HepG2 (cell line): ENCODE data around the gene ARL8A. TPM values are rescaled to one million over a fixed set of nuclear protein-coding genes. Genes with fewer than 3 reads are reported as not detected.

Source experiments
- ARID3A ChIP-seq: IDR thresholded peaks from 2 replicates; pipeline ENCODE4 v1.6.1; 2012; ENCODE audit warnings: low read depth, low read length, improper control_type of control experiment
- HBP1 ChIP-seq: IDR thresholded peaks from 2 replicates; pipeline ENCODE4 v1.6.1; 2016; ENCODE audit warnings: low read depth, control low read depth
- HNRNPH1 ChIP-seq: fragments of 200-400 bp; formaldehyde crosslinking; optimal IDR thresholded peaks from 2 replicates; pipeline ENCODE3; 2017; ENCODE audit warnings: mild to moderate bottlenecking, low read depth, low read length
- KAT7 ChIP-seq: IDR thresholded peaks from 2 replicates; pipeline ENCODE4 v1.6.1; 2018; ENCODE audit warnings: borderline replicate concordance, missing compliant biosample characterization
- KLF13 ChIP-seq: sonication (generic); formaldehyde crosslinking; IDR thresholded peaks from 2 replicates; pipeline ENCODE4 v1.4.0; 2020; ENCODE audit warnings: mild to moderate bottlenecking, missing genetic modification reagents
- MAX ChIP-seq: IDR thresholded peaks from 2 replicates; pipeline ENCODE4 v1.6.1; 2012; ENCODE audit warnings: inconsistent platforms
- POLR2AphosphoS5 ChIP-seq: IDR thresholded peaks from 2 replicates; pipeline ENCODE4 v1.6.1; 2012; ENCODE audit warnings: low read depth, low read length
- RAD21 ChIP-seq: fragments of 450-650 bp; formaldehyde crosslinking; IDR thresholded peaks from 2 replicates; pipeline ENCODE4 v1.5.0; 2020; ENCODE audit warnings: mild to moderate bottlenecking
- RFX5 ChIP-seq: IDR thresholded peaks from 2 replicates; pipeline ENCODE4 v1.6.1; 2011; ENCODE audit warnings: low read depth, low read length, improper control_type of control experiment
- SMYD3 ChIP-seq: sonication (generic); formaldehyde crosslinking; IDR thresholded peaks from 2 replicates; pipeline ENCODE4 v1.8.1; 2023; ENCODE audit warnings: mild to moderate bottlenecking, missing genetic modification reagents
- SP5 ChIP-seq: IDR thresholded peaks from 2 replicates; pipeline ENCODE4 v1.6.1; 2016; ENCODE audit warnings: low read depth, borderline replicate concordance
- ZBTB14 ChIP-seq: sonication (generic); formaldehyde crosslinking; IDR thresholded peaks from 2 replicates; pipeline ENCODE4 v1.4.0; 2020; ENCODE audit warnings: missing genetic modification reagents
- ZFP36L2 ChIP-seq: sonication (generic); formaldehyde crosslinking; IDR thresholded peaks from 2 replicates; pipeline ENCODE4 v1.4.0; 2020; ENCODE audit warnings: missing genetic modification reagents
- ZKSCAN5 ChIP-seq: sonication (generic); formaldehyde crosslinking; IDR thresholded peaks from 2 replicates; pipeline ENCODE4 v1.5.1; 2020; ENCODE audit warnings: mild to moderate bottlenecking, missing genetic modification reagents
- ZNF17 ChIP-seq: sonication (generic); formaldehyde crosslinking; IDR thresholded peaks from 2 replicates; pipeline ENCODE4 v1.5.0; 2020; ENCODE audit warnings: mild to moderate bottlenecking, missing genetic modification reagents
- ZNF235 ChIP-seq: sonication (generic); formaldehyde crosslinking; IDR thresholded peaks from 2 replicates; pipeline ENCODE4 v1.8.1; 2023; ENCODE audit warnings: mild to moderate bottlenecking, missing genetic modification reagents, borderline replicate concordance
- ZNF275 ChIP-seq: sonication (generic); formaldehyde crosslinking; IDR thresholded peaks from 2 replicates; pipeline ENCODE4 v1.8.0; 2022; ENCODE audit warnings: missing genetic modification reagents, mild to moderate bottlenecking, inconsistent platforms, borderline replicate concordance
- ZNF512B ChIP-seq: sonication (generic); formaldehyde crosslinking; IDR thresholded peaks from 2 replicates; pipeline ENCODE4 v1.5.1; 2020; ENCODE audit warnings: missing genetic modification reagents, mild to moderate bottlenecking, borderline replicate concordance
- ZNF549 ChIP-seq: sonication (generic); formaldehyde crosslinking; IDR thresholded peaks from 2 replicates; pipeline ENCODE4 v1.5.0; 2020; ENCODE audit warnings: missing genetic modification reagents
- ZNF577 ChIP-seq: sonication (generic); formaldehyde crosslinking; IDR thresholded peaks from 2 replicates; pipeline ENCODE4 v1.4.0; 2020; ENCODE audit warnings: mild to moderate bottlenecking, low read depth, missing genetic modification reagents, borderline replicate concordance
- ZNF747 ChIP-seq: sonication (generic); formaldehyde crosslinking; IDR thresholded peaks from 2 replicates; pipeline ENCODE4 v1.8.1; 2023; ENCODE audit warnings: missing genetic modification reagents, mild to moderate bottlenecking, borderline replicate concordance
- ZNF749 ChIP-seq: sonication (generic); formaldehyde crosslinking; IDR thresholded peaks from 2 replicates; pipeline ENCODE4 v1.8.0; 2022; ENCODE audit warnings: mild to moderate bottlenecking, missing genetic modification reagents, moderate library complexity, borderline replicate concordance
- polyA plus RNA-seq, 8 experiments: library from polyadenylated mRNA; depleted of rRNA in 3 of 8; stranded (reverse) in 7 of 8; unstranded in 1 of 8; fragments of >200 nt; fragmentation: Illumina TruSeq in 4 of 8; extraction: Trizol in 4 of 8; gene quantifications; 2 replicates each; pipeline versions ENCODE4 v1.2.1 to v1.2.3, GENCODE V29; 2011 to 2016; ENCODE audit warnings: low read depth in 4 of 8, missing spikeins in 1 of 8, mixed read lengths in 1 of 8; ENCODE audit not compliant: insufficient read depth in 1 of 8
- total RNA-seq, 5 experiments: library from RNA; depleted of rRNA; stranded (reverse); fragments of >200 nt; fragmentation: Illumina TruSeq; extraction: Trizol; gene quantifications; 2 replicates each; pipeline ENCODE4 v1.2.3, GENCODE V29; 2016; ENCODE audit warnings: low read depth in 1 of 5

Gene ARL8A
- total and polyA plus RNA-seq, 2 of the 13 experiments (the other 11 are each of a cell fraction or from before 2014, with no cell fraction given), result 2.7 to 23.4 TPM

- TF ChIP-seq KAT7 (CRISPR knock-in tag) (no peak), ZNF747 (CRISPR knock-in tag) (0 out of 2 replicates have a peak, but pooled peaks have one; percentile 9), ZNF17 (CRISPR knock-in tag) (no peak), ZNF749 (no peak), MAX (no peak), ZNF235 (no peak), HNRNPH1 (no peak), ARID3A (no peak), ZNF275 (CRISPR knock-in tag) (0 out of 2 replicates have a peak, but pooled peaks have one; percentile 17), ZKSCAN5 (no peak), ZNF549 (CRISPR knock-in tag) (no peak), ZFP36L2 (CRISPR knock-in tag) (no peak), ZNF512B (CRISPR knock-in tag) (no peak), HBP1 (CRISPR knock-in tag) (no peak), ZNF577 (CRISPR knock-in tag) (no peak), RFX5 (no peak), RAD21 (CRISPR knock-in tag) (no peak), SP5 (CRISPR knock-in tag) (no peak), ZBTB14 (no peak), KLF13 (CRISPR knock-in tag) (no peak), SMYD3 (CRISPR knock-in tag) (no peak), POLR2AphosphoS5 (no peak)
- TF ChIP-seq, all 625 proteins: peak for 11
Observed at GRCh38 chr1:202086579-202087350, 57.8 kb downstream of the ARL8A start (continued).
